Endothelial cell of umbilical vein (primary cell): Measurements from ENCODE around the gene HIVEP3. TPM values are rescaled to one million over a fixed set of nuclear protein-coding genes. Genes with fewer than 3 reads are reported as not detected.

Source experiments
- BruUV-seq: library from RNA; stranded (reverse); fragments of 400-500 nt; replicated peaks from 2 replicates; lab custom pipeline; 2021; lab: Mats Ljungman, UMichigan
- CTCF ChIA-PET: fragments of 300-600, 350-600 bp; sonication (Branson Sonifier 250); formaldehyde crosslinking; loops from one replicate; lab custom pipeline; 2021; ENCODE audit warnings: antibody characterized with exemption, inconsistent platforms; lab: Charles Lee
- POLR2A ChIA-PET: fragments of 300-600, 350-600 bp; sonication (Branson Sonifier 250); formaldehyde crosslinking; loops from one replicate; lab custom pipeline; 2021; ENCODE audit warnings: antibody characterized with exemption, inconsistent platforms; lab: Charles Lee
- DNase-seq: peaks from one replicate; pipeline ENCODE4 v3.0.0-alpha.2; 2011; ENCODE audit warnings: low read depth, low spot score
- FAIRE-seq: peaks from 2 replicates; lab custom pipeline; 2011; peaks lifted over from hg19 to GRCh38; lab: Jason Lieb, UNC
- H2AFZ ChIP-seq: 2 replicates; pipeline ENCODE4 v1.6.0; 2012; ENCODE audit warnings: low read depth, low read length, control low read depth, inconsistent platforms
- H3K27ac ChIP-seq: 2 replicates; pipeline ENCODE4 v1.5.1; 2011; ENCODE audit warnings: low read depth, mild to moderate bottlenecking, control low read depth, low read length, moderate library complexity; ENCODE audit not compliant: insufficient read depth
- H3K27me3 ChIP-seq, 2 experiments: 2 replicates each; pipeline versions ENCODE4 v1.6.0 to v1.6.1; 2011; ENCODE audit warnings: low read length in 2 of 2, mixed read lengths in 1 of 2; ENCODE audit not compliant: control insufficient read depth in 2 of 2, insufficient read depth in 2 of 2
- H3K36me3 ChIP-seq, 2 experiments: 2 replicates in 1 of 2; 3 replicates in 1 of 2; pipeline ENCODE4 v1.5.1; 2011; ENCODE audit warnings: low read length in 2 of 2, mild to moderate bottlenecking in 1 of 2, moderate library complexity in 1 of 2; ENCODE audit not compliant: control insufficient read depth in 2 of 2, insufficient read depth in 2 of 2; ENCODE audit errors: extremely low read depth in 1 of 2
- H3K4me1 ChIP-seq: 3 replicates; pipeline ENCODE4 v1.5.1; 2011; ENCODE audit warnings: mild to moderate bottlenecking, low read length; ENCODE audit not compliant: control insufficient read depth, insufficient read depth; ENCODE audit errors: extremely low read depth
- H3K4me2 ChIP-seq: 2 replicates; pipeline ENCODE4 v1.6.1; 2011; ENCODE audit warnings: low read length, control low read depth, mixed read lengths; ENCODE audit not compliant: insufficient read depth
- H3K4me3 ChIP-seq, 3 experiments: fragments of 200-600 bp in 1 of 3; sonication (generic), shearing (Covaris generic) in 1 of 3; replicated peaks in 1 of 3; 2 replicates each; pipeline ENCODE4 v1.5.1; 2011 to 2016; ENCODE audit warnings: control low read depth in 3 of 3, low read length in 3 of 3, mild to moderate bottlenecking in 2 of 3, inconsistent platforms in 1 of 3, low read depth in 1 of 3, moderate library complexity in 1 of 3; ENCODE audit not compliant: insufficient read depth in 1 of 3
- H3K79me2 ChIP-seq: 2 replicates; pipeline ENCODE4 v1.6.0; 2012; ENCODE audit warnings: low read length, inconsistent platforms; ENCODE audit not compliant: control insufficient read depth, insufficient read depth
- H3K9ac ChIP-seq: replicated peaks from 2 replicates; pipeline ENCODE3; 2011; ENCODE audit warnings: low read length, control low read depth; ENCODE audit not compliant: insufficient read depth; ENCODE audit errors: extremely low read depth
- H3K9me1 ChIP-seq: replicated peaks from 3 replicates; pipeline ENCODE4 v1.6.0; 2011; ENCODE audit warnings: mild to moderate bottlenecking, low read length; ENCODE audit not compliant: control insufficient read depth, insufficient read depth; ENCODE audit errors: extremely low read depth
- H3K9me3 ChIP-seq: replicated peaks from 2 replicates; pipeline ENCODE4 v1.5.1; 2012; ENCODE audit warnings: low read length, inconsistent platforms; ENCODE audit not compliant: control insufficient read depth, insufficient read depth
- H4K20me1 ChIP-seq: replicated peaks from 2 replicates; pipeline ENCODE3; 2011; ENCODE audit warnings: mild to moderate bottlenecking, low read length; ENCODE audit not compliant: control insufficient read depth, insufficient read depth; ENCODE audit errors: extremely low read depth
- CTCF ChIP-seq, 2 donors: IDR thresholded peaks; 1 replicate in 1 of 2; 2 replicates in 1 of 2; pipeline ENCODE4 v1.5.1; 2011; ENCODE audit warnings: low read length in 2 of 2, mild to moderate bottlenecking in 2 of 2, moderate library complexity in 2 of 2, control low read depth in 1 of 2, inconsistent platforms in 1 of 2, low read depth in 1 of 2; ENCODE audit not compliant: insufficient read depth in 1 of 2; ENCODE audit errors: extremely low read depth in 1 of 2
- EZH2 ChIP-seq: IDR thresholded peaks from 2 replicates; pipeline ENCODE4 v1.6.1; 2012; ENCODE audit warnings: borderline replicate concordance, low read depth, mild to moderate bottlenecking, moderate library complexity, low read length, inconsistent platforms; ENCODE audit not compliant: severe bottlenecking
- JUN ChIP-seq: IDR thresholded peaks from 2 replicates; pipeline ENCODE4 v1.6.1; 2011; ENCODE audit warnings: borderline replicate concordance, low read depth; ENCODE audit not compliant: insufficient read length, insufficient read depth
- MYC ChIP-seq: IDR thresholded peaks from one replicate; pipeline ENCODE4 v1.6.1; 2011; ENCODE audit warnings: mild to moderate bottlenecking, low read depth, low read length
- POLR2A ChIP-seq: IDR thresholded peaks from 2 replicates; pipeline ENCODE4 v1.6.1; 2012; ENCODE audit warnings: low read depth, mild to moderate bottlenecking, control low read depth, low read length
- POLR2AphosphoS5 ChIP-seq: IDR thresholded peaks from 2 replicates; pipeline ENCODE4 v1.6.1; 2012; ENCODE audit warnings: low read depth, mild to moderate bottlenecking, control low read depth, low read length, moderate library complexity; ENCODE audit not compliant: insufficient read depth
- dilution Hi-C: fragments of 300-500 bp; cut with MboI; formaldehyde crosslinking; loops from one replicate; pipeline ENCODE4 v1.15.0; 2019; ENCODE audit warnings: low sequenced_read_pairs; ENCODE audit not compliant: extremely low pct_ligation_motif_present
- intact Hi-C: fragments of 100-400 bp; cut with micrococcal nuclease; formaldehyde crosslinking; loops from one replicate; pipeline ENCODE4 v1.10.0; 2022
- polyA plus RNA-seq, 4 experiments: library from polyadenylated mRNA; depleted of rRNA in 3 of 4; stranded (reverse) in 3 of 4; unstranded in 1 of 4; fragments of >200 nt; gene quantifications; 2 replicates each; pipeline versions ENCODE4 v1.2.1 to v1.2.3, GENCODE V29; 2011 to 2012; ENCODE audit warnings: missing spikeins in 1 of 4
- total RNA-seq: library from RNA; stranded (reverse); gene quantifications from 2 replicates; pipeline ENCODE4 v1.2.3, GENCODE V29; 2021

Gene HIVEP3
- total and polyA plus RNA-seq, 2 donors (not counting 3 experiments of a cell fraction or from before 2014, with no cell fraction given), result 3.4 to 4.0 TPM

DNA sequence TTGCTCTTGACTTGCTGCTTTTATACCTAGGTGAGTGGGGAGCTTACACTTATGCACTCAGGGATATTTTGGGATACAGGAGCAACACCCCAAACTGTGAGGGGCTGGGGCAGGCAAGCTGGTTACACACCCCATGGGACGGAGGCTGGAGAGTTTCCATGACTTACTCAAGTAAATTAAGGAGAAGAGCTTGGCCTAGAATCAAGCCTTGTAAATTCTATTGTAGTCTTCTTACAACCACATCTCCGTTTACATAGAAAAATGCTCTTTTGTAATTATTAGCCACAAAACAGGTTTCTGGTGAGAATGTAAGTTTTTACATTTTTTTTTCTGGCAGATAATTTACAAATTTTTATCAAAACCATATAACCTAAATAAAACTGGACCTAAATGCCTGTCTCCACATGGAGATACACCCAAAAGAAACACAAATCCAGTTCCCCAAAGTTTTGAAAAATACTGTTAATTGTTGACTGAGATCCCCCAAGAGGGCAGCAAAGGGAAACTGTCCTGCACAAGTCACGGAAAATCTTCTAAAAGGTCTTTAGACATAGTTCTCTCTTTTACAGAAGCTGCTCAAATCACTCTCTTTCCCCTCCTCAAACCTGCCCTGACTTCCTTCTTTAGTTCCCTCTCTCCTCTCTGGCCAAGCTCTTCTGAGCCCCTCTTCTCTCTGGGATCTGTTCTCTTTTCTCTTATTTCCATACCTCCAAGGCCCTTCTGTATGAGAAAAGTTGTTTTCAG is 134.0 kb downstream of the HIVEP3 start:
- BruUV-seq, result no TSS peak
- H3K4me3 ChIP-seq, result no peak overlapping the region
- intact Hi-C loops, result no loop called here
- dilution Hi-C loops, result no loop called here
- ChIA-PET CTCF (interaction anchor here (1.6 to 1.7 kb wide), 2 partner anchors 211 to 389 kb away, joined by 3 to 4 read pairs; no protein-coding TSS in a partner anchor), POLR2A (no interaction called here)
- no peaks in the 10 kb centered on the region for H3K27me3 ChIP-seq
- H3K9me1 ChIP-seq, result no peaks in the 10 kb centered on the region
- H3K27ac ChIP-seq, result no peak overlapping the region
- DNase-seq, result no peak
- H3K9ac ChIP-seq, result no peak overlapping the region
- no peaks in the 10 kb centered on the region for H4K20me1 ChIP-seq
- FAIRE-seq, result no peak
- H3K79me2 ChIP-seq, result no peaks in the 10 kb centered on the region
- H3K36me3 ChIP-seq, result no peaks in the 10 kb centered on the region
- no peak overlapping the region for H3K4me2 ChIP-seq
- TF ChIP-seq POLR2AphosphoS5, result no peak
- no peak for TF ChIP-seq EZH2
- TF ChIP-seq POLR2A, result no peak
- no peak for TF ChIP-seq MYC
- TF ChIP-seq CTCF (IDR thresholded peaks at IDR 0.05; ENCODE audit: extremely low read depth in 1 of 2, insufficient read depth in 1 of 2, low read depth in 1 of 2, low read length in 2 of 2), result no peak
- TF ChIP-seq JUN, result no peak
- no peak overlapping the region for H2AFZ ChIP-seq
- H3K9me3 ChIP-seq, result no peaks in the 10 kb centered on the region
- H3K4me1 ChIP-seq, result peaks cover 8% of the 10 kb centered on the region
